Activated T-helper 1 cell treated with Interleukin-2 at 50 U/mL for 16 hours (primary cell): ENCODE measurements around the gene DPH2.

Experiments used
- DNase-seq: peaks from one replicate; pipeline ENCODE4 v3.0.0-alpha.2; 2020; ENCODE audit warnings: low read depth

DPH2 gene, protein sequence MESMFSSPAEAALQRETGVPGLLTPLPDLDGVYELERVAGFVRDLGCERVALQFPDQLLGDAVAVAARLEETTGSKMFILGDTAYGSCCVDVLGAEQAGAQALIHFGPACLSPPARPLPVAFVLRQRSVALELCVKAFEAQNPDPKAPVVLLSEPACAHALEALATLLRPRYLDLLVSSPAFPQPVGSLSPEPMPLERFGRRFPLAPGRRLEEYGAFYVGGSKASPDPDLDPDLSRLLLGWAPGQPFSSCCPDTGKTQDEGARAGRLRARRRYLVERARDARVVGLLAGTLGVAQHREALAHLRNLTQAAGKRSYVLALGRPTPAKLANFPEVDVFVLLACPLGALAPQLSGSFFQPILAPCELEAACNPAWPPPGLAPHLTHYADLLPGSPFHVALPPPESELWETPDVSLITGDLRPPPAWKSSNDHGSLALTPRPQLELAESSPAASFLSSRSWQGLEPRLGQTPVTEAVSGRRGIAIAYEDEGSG

DNA sequence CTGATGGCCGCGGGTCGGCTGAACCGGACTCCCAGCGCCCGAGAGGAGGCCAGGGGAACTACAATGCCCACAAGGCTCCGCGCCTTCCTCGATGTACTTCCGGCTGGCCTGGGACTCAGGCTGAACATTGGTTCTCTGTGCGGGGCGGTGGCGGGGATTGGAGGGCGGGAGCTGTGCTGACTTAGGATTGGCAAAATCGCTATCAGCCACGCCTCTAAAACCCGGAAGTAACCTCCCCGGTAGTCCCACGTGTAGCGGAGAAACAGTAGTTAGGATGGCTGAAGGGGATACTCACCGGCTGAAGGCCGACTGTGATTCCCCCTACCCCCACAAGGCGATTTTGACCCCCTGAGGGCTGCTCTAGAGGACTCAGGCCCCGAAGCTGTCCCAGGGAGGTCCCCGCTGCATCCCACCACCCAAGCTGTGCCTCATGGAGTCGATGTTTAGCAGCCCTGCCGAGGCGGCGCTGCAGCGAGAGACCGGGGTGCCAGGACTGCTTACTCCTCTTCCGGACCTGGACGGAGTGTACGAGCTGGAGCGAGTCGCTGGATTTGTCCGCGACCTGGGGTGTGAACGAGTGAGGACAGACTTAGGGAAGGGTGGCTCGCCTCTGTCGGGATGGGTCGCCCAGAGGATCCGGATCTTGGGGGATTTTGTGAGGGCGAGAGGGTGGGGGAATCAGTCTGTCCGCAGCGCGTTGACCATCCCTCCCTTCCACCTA is at the start of gene DPH2:
Gene DPH2 (plus strand): TSS at position 265 of the 721 bp plus-strand sequence. CDS start 166 bp downstream, at position 431.
- peak; percentile 90 for DNase-seq

DNA sequence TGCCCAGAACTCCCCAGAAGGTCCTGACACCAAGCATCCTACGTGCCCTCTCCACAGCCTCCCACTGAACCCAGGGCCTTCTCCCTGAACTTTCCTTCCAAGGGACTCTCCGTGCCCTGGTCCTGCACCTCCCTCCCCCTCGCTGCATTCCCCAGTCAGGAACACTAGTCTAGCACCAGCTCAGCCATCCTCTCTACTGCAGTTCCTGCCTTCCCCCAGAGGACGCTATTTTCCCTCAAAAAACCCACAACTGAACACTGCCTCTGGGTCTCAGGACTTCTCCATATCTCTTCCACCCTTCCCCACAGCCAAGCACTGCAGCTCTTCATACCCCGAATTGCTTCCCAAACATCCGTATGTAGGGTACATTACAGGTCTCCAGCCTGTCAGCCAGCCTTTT is 48.8 kb upstream of the DPH2 start:
- no peak for DNase-seq

DNA sequence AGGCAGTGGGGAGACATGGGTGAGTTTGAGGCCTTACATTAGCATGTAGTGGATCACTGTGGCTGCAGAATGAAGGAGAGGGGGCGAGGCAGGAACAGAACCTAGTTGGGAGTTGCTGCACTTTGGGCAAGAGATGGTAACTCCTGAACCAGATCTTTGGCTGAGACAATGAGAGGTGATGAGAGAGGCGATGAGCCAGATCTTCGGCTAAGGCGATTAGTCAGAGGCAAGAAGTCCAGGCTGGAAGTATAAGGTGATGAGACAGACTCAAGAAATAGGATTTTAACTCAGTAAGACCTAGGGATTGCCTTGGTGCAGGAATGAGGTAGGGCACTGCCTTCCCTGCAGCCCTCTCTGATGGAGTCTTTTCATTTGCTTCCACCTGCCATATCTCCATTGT is 45.3 kb upstream of the DPH2 start:
- DNase-seq = no peak

DNA sequence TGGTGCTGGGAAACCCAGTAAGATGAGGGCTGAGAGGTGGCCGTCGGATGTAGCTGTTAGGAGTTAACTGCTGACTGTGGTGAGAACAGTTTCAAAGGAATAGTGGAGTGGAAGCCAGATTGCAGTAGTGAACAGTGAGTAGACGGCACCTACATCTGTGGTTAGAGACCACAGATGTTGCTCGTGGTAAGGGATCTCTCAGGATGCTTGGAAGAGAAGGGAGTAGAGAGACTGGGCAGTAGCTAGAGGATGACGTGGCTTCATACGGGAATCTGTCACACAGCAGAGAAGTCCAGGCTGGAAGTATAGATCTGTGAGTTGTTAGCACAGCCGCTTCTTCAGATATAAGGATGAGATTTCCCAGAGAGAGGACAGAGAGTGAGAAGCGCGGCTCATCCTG is 44.0 kb upstream of the DPH2 start:
- no peak for DNase-seq

DNA sequence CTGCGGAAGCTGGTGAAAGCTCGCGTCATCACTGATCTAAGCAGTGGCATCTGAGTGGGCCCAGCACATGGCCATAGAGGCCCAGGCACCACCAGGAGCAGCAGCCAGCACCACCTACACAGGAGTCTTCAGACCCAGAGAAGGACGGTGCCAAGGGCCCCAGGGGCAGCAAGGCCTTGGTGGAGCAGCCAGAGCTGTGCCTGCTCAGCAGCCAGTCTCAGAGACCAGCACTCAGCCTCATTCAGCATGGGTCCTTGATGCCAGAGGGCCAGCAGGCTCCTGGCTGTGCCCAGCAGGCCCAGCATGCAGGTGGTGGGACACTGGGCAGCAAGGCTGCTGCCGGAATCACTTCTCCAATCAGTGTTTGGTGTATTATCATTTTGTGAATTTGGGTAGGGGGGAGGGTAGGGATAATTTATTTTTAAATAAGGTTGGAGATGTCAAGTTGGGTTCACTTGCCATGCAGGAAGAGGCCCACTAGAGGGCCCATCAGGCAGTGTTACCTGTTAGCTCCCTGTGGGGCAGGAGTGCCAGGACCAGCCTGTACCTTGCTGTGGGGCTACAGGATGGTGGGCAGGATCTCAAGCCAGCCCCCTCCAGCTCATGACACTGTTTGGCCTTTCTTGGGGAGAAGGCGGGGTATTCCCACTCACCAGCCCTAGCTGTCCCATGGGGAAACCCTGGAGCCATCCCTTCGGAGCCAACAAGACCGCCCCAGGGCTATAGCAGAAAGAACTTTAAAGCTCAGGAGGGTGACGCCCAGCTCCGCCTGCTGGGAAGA is 39.5 kb upstream of the DPH2 start:
- no peak for DNase-seq

DNA sequence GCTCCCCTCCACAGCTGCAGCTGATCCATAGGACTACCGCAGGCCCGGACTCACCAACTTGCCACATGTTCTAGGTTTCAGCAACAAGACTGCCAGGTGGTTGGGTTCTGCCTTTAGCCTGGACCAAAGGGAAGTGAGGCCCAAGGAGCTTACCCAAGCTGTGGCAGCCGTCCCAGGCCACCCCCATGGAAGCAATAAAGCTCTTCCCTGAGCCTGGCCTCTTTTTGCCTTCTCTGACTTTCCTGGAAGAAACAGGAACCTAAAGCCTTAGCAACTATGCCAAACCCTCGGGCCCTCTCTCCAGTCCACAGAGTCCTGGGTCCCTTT is 38.9 kb upstream of the DPH2 start:
- DNase-seq = no peak

DNA sequence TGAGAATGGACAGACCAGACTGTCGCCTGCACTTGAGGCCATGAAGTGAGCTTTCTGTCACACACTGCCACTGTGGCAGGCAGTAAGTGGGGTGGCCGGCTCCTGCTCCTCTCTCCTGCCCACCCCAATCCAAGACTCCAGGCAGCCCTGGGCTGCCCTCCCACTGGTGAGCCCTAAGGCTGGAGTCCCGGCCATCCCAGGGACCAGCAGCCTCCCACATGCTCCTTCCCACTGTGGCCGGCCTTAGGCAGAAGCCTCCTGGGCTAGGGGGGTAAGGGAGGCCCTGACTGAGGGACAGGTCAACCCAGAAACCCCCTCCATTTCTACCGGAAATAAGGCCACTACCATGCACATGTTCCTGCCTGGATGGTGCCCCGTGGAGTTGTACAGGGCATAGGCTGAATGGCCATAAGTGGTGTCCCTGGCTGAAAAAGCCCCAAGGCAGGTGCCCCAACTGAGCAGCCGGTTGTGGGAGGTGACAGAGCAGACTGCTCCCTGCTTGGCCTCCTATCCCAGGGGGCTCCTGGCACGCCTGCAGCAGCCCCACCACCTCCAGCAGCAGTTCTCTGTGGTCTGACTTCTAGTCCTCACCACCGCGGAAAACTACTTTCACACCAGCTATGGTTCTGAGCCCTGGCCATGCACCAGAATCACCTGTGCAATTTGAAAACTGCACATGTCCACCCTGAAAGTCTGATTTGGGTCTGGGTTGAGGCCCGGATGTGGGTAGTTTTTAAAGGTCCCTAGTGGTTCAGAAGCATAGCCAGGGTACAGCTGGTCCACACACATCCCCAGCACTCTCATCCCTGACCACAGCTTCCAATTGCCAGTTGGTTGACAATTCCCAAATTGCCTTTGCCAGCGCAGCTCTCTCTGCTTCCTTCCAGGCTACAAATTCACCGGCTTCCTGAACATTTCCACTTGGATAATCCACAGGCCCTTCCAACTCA is 37.8 kb upstream of the DPH2 start:
- DNase-seq = no peak

DNA sequence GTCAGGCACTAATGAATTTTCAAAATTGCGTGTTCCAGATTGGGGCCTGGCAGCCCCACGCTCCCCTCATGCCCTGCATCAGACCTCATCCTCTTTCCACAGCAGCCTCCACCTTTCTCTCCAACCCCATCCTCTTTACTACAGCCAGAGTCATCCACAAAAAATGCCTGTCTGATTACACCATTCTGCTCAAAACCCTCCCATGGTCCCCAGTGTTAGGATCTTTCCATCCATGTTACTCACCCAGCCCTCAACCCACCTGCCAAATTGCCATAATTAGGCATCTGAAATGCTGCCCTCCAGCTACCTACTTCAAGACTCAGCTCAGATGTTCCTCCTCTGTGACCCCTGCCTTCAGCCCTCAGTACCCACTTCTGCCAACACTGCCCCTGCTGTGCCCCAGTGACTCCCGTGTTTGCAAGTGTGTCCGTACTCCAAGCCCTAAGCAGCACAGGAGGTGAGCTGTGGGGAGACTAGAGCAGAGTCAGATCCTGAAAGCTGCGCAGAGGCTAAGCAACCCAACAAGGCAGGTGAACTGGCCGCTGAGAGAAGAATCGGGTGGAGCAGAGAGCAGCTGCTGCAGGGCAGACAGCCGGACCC is 36.9 kb upstream of the DPH2 start:
- DNase-seq = no peak

DNA sequence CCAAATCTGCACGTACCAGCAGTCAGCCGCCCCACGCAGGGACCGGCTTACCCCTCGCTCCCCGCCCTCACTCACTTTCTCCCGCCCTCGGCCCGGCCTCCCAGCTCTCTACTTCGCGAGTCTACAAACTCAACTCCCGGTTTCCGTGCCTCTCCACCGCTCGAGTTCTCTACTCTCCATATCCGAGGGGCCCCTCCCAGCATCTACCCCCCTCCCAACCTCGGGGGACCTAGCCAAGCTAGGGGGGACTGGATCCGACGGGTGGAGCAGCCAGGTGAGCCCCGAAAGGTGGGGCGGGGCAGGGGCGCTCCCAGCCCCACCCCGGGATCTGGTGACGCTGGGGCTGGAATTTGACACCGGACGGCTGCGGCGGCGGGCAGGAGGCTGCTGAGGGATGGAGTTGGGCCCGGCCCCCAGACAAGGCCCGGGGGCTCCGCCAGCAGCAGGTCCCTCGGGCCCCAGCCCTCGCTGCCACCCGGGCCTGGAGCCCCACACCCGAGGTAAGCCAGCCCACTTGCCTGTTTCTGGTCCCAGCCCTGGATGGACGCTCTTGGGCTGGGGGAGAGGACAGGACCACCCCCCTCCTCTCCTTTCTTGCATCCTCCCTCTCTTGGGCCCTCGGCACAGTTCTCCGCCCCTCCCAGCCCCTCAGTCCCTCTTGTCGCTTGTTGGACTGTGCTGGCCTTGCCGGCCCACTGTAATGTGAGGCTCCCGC is 36.3 kb upstream of the DPH2 start, which contains the start of gene ARTN:
Gene ARTN (plus strand): TSS at position 416 of the 715 bp plus-strand sequence. CDS start 1,856 bp downstream, outside the sequence.
- no peak for DNase-seq

DNA sequence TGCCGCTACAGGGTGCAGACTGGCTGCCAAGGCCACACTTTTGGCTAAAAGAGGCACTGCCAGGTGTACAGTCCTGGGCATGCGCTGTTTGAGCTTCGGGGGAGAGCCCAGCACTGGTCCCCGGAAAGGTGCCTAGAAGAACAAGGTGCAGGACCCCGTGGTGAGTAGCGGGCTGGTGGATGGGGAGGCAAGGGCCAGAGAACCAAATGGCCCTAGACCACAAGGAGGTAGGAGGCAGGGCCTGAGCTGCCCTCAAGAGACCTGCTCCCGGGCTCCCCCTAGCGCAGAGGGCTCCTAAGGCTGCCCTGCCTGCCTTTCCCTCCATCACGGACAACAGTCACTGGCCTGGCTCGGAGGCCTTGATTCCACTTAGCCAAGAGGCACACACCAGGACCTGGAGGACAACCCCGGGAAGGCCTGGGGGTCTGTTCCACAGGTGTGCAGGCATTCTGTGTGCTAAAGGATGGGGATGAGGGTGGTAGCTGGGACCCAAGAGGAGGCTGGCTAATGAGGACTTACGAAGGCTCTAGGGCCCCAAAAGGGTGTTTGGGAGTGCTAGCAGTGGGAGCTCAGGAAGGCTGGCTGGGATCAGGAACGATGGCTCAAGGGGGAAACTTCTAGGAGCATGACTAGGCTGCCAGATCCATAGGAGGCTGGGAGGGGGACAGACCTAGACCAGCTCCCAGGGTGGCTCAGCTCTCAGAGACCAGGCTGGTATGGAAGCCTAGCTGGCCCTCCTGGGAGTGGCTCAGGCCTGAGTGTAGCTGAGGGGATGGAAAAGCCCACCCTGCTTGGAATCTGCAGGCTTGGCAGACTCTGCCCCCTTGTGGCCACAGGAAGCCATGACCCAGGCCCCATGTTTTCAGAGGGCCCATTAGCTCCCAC is 35.5 kb upstream of the DPH2 start:
- DNase-seq = peak; percentile 17

DNA sequence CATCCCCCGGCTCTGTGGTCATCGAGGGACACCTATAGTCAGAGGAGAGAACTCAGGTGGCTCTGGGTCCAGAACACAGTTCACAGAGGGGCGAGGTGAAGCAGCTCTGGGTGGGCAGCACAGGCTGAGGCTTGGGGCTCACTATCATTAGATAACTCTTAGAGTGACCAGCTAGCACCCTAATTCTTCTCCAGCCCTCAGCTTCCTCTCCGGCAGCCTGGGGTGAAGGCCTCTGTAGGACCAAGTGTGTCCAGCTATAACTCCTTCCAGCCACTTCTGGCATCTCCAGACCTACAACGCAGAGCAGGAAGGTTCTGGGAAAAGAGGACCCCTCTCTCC is 34.9 kb upstream of the DPH2 start:
- no peak for DNase-seq

DNA sequence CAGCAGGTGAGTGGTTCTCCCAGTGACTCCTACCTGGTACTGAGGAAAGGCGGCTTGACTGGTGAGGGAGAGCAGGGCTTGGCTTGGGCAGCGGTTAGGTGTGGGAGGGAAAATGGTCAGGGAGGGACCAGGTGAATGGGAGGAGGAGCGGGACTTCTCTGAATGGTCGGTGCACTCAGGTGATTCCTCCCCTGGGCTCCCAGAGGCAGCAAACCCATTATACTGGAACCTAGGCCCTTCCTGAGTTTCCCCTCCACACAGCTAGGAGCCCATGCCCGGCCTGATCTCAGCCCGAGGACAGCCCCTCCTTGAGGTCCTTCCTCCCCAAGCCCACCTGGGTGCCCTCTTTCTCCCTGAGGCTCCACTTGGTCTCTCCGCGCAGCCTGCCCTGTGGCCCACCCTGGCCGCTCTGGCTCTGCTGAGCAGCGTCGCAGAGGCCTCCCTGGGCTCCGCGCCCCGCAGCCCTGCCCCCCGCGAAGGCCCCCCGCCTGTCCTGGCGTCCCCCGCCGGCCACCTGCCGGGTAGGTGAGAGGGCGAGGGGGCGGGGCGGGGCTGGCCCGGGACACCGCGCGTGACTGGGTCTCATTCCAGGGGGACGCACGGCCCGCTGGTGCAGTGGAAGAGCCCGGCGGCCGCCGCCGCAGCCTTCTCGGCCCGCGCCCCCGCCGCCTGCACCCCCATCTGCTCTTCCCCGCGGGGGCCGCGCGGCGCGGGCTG is 33.9 kb upstream of the DPH2 start:
- DNase-seq = no peak

DNA sequence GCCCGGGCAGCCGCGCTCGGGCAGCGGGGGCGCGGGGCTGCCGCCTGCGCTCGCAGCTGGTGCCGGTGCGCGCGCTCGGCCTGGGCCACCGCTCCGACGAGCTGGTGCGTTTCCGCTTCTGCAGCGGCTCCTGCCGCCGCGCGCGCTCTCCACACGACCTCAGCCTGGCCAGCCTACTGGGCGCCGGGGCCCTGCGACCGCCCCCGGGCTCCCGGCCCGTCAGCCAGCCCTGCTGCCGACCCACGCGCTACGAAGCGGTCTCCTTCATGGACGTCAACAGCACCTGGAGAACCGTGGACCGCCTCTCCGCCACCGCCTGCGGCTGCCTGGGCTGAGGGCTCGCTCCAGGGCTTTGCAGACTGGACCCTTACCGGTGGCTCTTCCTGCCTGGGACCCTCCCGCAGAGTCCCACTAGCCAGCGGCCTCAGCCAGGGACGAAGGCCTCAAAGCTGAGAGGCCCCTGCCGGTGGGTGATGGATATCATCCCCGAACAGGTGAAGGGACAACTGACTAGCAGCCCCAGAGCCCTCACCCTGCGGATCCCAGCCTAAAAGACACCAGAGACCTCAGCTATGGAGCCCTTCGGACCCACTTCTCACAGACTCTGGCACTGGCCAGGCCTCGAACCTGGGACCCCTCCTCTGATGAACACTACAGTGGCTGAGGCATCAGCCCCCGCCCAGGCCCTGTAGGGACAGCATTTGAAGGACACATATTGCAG is 33.2 kb upstream of the DPH2 start:
- DNase-seq = no peak

DNA sequence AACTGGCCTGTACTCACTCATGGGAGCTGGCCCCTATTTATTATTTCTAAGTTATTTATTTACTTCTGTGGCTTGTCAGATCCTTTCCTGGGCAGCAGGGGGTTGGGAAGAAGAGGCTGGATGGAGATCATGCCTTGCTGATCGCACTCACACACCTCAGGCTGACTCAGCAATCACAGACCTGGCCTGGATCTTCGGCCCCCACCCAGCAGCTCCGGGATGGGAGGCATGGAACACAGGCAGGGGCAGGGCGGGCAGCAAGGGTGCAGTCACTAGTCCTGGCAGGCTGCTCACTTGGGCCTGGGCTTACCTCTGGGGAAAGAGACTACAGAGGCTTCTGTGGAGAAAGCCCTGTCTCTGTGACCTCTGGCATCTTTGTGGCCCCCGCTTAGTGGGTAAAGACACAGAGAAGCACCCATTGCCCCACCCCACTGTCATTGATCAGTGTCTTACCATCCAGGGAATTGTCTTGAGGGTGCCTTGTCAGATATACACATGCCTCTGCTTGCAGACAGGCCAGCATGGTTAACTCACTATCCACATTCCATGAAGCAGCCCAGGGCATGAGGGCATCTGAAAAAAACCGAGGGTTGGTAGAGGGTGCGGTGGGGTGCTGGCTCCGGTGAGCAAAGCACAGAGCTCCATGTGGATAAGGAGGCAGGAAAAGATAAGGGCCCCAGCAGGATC is 32.5 kb upstream of the DPH2 start:
- no peak for DNase-seq

DNA sequence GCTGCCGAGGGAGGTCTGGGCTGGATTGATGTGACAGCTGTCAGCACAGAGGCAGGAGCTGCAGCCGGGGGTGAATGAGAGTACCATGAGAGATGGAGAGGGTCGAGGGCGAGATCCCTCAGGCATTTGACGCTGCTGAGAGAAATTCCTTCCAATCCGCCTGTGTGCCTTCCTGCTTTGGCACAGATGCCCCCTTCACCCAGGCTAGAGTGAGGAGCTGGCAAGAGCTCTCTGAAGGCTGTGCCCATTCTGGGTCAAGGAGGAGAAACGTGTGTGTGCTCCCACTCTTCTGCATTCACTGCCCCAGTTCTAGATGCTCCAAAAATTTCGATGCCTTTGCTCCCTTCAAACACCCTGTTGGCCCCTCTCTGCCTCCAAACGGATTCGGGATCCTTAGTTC is 31.4 kb upstream of the DPH2 start:
- no peak for DNase-seq

DNA sequence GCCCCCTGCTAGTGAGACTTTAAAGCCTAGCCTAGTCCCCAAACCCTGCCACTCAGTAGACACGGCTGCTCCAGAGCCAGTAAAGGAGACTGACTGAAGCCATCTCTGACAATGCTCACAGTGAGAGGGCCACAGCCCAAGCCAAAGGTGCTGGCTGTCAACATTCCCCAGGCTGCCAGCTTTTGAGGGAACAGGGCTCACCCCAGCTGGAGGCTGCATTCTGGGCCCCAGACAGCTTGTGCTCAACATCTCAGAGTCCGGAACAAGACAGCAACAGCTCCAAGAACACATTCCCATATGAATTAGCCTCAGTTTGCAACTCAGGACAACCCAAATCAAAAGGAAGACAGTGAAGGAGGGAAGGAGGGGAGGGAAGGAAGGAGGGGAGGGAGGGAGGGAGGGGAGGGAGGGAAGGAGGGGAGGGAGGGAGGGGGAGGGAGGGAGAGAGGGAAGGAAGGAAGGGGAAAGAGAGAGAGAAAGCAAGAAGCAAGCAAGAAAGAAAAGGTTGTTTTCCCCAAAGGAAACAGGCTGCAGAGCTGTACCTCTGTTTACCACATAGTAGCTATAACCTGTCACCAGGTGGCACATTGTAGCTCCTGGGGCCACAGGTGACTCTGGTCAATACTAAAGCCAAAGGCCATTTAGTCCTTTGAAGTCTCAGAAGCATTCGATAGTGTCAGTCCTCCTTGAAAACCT is 30.8 kb upstream of the DPH2 start:
- no peak for DNase-seq

DNA sequence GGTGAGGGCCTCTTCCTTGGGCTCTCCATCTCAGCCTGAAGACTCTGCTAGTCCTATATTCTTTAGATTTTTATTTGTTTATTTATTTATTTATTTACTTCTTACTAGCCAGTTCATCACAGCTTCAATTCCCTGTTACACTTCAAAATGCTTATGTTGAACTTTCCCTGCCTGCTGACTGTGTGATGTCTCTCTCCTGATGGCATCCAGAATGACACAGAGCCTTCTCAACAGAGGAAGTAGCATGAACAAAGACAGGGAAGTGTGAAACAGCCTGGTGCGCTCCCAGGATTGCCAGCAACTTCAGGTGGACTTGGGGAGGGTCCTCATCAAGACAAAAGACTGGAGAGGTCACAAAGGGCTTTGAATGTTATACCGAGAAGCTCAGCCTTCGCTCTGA is 27.4 kb upstream of the DPH2 start:
- no peak for DNase-seq
